RWPE1 (cell line): Measurements from ENCODE around the gene FSTL4.

Experiments
- CTCF ChIA-PET: fragments of 350-600 bp; sonication (Branson Sonifier 250); formaldehyde crosslinking; extraction: SDS; loops from one replicate; lab custom pipeline; 2021; lab: Yijun Ruan, JAX
- POLR2A ChIA-PET: fragments of 400-600 bp; formaldehyde crosslinking; extraction: SDS; loops from one replicate; lab custom pipeline; 2020; ENCODE audit warnings: antibody characterized with exemption; ENCODE audit not compliant: low non-redundant PET; lab: Yijun Ruan, JAX
- DNase-seq: peaks from one replicate; pipeline ENCODE4 v3.0.0; 2012; ENCODE audit warnings: low spot score
- H3K27ac ChIP-seq: fragments of 450-650 bp; 2 replicates; pipeline ENCODE4 v1.5.1; 2017
- CTCF ChIP-seq: fragments of 450-650 bp; conservative IDR thresholded peaks from 2 replicates; pipeline ENCODE4 v1.5.1; 2017; ENCODE audit warnings: low read depth, mild to moderate bottlenecking

Gene FSTL4

GRCh38 chr5:133155326-133155969 lies 456.9 kb downstream of the FSTL4 start:
- no peak for DNase-seq
- ChIA-PET POLR2A (no interaction called here), CTCF (interaction anchor here (0.9 kb wide), 1 partner anchor 170 kb away, joined by 3 read pairs; no protein-coding TSS in a partner anchor)
- no peak for TF ChIP-seq CTCF
- no peak overlapping the region for H3K27ac ChIP-seq

- DNase-seq: no peak
- CTCF ChIA-PET: no interaction called here
Measured at GRCh38 chr5:133154274-133155075, 457.9 kb downstream of the FSTL4 start.

GRCh38 chr5:133150909-133151544 lies 461.3 kb downstream of the FSTL4 start:
- CTCF ChIA-PET: interaction anchor here (1.0 kb wide), 1 partner anchor 9 kb away, joined by 3 read pairs; no protein-coding TSS in a partner anchor
- H3K27ac ChIP-seq: no peak overlapping the region
- POLR2A ChIA-PET: no interaction called here
- DNase-seq: no peak
- TF ChIP-seq CTCF: no peak

More at GRCh38 chr5:133154274-133155075, 457.9 kb downstream of the FSTL4 start:
- H3K27ac ChIP-seq: no peak overlapping the region
- no peak for TF ChIP-seq CTCF
- POLR2A ChIA-PET: no interaction called here

- no peak for TF ChIP-seq CTCF
- DNase-seq: no peak
- H3K27ac ChIP-seq: no peak overlapping the region
- POLR2A ChIA-PET: no interaction called here
- CTCF ChIA-PET: no interaction called here
Measured at GRCh38 chr5:133149345-133149744, 463.0 kb downstream of the FSTL4 start.

DNA sequence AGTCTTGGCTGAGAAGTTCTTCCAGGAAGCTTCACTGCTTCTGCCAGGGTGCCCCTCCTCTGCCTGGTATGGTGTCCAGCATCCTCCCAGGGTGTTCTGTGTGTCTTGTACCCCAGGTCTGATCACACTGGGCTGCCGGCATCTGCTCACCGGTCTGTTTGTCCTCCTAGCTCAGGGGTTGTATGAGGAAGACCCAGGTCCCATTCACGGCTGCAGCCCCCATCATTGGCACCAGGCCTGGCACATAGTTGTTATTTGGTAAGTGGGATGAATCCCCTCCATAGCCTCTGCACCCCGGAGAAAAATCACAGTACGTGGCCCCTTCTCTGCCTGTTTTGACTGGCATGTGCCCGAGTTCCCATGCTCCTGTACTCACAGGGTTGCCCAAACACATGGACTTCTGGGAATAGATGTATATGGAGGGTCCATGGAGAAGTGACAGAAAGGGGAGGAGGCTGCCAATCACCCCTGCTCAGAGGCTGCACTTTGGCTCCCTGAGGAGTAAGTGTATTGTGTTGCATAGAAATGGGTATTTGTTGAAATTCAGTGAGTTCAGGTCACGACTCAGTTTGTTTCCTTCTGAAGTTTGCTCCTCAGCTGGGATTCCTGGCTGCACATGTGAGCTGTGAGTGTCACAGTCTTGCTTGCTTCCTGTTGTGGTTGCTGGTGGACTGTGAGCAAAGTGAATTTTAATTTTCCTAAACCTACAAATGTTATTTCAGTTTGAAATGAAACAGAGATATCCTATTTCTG lies 464.4 kb downstream of the FSTL4 start:
- POLR2A ChIA-PET: no interaction called here
- TF ChIP-seq CTCF: no peak
- DNase-seq: no peak
- CTCF ChIA-PET: no interaction called here
- no peak overlapping the region for H3K27ac ChIP-seq

DNA sequence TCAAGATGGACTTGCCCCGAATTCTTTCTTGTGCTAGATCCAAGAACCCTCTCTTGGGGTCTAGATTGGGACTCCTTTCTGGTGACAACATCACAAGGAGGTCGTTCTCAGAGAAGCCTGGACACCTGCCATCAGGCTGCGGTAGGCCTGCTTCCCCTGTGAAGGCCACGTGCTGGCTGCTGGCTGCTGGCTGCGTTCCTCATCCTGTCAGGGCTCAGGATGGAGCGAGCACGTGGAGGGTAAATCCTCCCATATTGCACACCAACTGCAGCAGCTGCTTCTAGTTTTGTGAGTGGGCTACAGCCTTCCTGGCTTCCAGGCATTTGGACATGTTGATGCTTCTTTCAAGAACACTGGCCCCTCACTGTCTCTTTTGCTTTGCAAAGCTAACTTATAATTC lies 464.9 kb downstream of the FSTL4 start:
- CTCF ChIA-PET: no interaction called here
- H3K27ac ChIP-seq: no peak overlapping the region
- DNase-seq: no peak
- no peak for TF ChIP-seq CTCF
- POLR2A ChIA-PET: no interaction called here
